GM21619 (cell line): ENCODE measurements around the gene MKNK2.
"Not testable (repeated sequence)": the region's sequence is repeated elsewhere in the genome, so short reads cannot be mapped to it uniquely, and the experiment has no call there.

Experiments used
- ATAC-seq: cut with Tn5 transposase; IDR thresholded peaks from one replicate; pipeline ENCODE4 v1.9.1; 2021; ENCODE audit not compliant: unreplicated experiment

MKNK2 gene

DNA sequence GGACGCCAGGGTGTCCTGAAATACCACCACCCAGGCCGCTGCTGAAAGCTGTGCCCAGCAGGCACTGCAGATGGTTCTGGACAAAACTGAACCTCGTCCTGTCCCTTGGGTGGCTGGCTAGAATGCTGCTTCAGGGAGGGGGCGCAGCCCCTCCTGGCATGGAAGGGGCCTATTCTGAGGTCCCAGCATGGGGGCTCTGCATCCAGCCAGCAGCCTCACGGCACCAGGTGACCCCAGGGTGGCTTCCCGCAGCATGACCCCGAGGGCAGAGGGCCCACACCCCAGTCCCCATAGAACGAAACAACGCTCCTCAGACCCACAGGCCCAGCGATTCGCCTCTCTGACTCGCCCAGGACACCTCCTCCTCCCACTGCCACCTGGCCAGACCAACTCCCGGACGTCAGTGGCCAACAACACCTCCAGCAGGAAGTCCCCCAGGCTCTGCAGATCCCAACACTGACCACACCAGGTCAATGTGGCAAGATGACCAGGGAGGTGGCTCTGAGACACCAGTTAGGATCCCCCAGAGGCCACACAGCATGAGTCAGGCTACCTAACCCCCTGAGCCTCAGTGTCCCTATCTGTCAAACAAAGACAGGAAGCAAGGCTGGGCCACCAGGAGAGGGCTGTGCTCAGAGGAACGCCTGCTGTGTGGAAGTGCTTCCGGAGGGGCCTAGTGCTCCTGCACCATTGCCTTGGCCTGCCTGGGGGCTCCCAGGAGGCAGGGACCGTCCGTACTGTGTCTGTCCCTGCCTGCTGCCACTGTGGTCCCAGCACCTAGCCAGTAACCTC, 6.1 kb downstream of the MKNK2 start:
- no peak for ATAC-seq

DNA sequence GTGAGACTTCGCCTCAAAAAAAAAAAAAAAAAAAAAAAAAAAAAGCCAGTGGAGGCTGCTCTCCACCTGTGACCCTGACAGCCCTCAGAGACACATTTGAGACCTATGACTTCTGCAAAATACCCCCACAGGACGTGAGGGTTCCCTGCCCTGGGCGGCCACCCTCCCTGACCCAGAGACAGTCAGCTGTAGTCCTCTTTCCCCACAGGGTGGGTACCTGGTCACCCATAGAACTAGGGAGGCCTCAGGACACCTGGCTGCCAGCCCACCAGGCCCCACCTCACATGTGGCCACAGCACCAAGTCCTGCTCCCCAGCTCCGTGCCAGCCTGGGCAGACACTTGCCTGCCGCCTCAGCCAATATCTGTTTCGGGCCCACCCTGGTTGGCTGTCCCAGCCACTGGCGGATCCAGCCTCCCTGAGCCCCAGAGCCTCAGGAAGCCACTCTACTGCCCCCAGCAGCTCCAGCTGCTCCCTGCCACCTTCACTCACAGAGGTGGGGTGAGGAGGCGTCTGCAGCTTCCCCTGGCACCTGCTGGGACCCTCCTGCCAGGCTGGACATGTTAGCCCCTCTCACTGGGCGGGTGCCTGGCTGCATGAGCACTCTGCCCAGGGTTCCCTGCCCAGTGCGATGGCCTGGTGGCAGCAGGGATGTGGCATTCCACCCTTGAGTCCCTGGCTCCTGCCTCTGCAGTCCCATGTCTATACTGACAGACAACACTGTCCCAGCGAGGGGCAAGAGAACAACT, 6.9 kb downstream of the MKNK2 start:
- no peak for ATAC-seq

DNA sequence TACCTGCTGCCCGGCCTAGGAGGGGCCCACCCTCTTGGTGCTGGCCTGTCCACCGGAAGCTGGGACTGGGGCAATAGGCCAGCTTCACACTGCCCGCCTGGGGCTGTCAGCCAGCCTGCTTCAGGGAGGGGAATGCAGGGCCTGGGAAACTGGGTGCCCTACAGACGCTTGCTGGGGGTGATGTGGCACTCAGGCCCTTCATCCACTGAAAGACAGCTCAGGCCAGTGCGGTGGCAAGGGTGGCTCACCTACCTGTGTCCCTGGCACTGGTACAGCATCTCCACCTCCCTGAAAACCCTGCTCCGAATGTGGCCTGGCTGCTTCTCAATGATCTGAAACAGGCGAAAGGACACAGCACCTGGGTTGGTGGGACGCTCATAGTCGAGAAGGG, 7.8 kb downstream of the MKNK2 start:
- ATAC-seq, result no peak

DNA sequence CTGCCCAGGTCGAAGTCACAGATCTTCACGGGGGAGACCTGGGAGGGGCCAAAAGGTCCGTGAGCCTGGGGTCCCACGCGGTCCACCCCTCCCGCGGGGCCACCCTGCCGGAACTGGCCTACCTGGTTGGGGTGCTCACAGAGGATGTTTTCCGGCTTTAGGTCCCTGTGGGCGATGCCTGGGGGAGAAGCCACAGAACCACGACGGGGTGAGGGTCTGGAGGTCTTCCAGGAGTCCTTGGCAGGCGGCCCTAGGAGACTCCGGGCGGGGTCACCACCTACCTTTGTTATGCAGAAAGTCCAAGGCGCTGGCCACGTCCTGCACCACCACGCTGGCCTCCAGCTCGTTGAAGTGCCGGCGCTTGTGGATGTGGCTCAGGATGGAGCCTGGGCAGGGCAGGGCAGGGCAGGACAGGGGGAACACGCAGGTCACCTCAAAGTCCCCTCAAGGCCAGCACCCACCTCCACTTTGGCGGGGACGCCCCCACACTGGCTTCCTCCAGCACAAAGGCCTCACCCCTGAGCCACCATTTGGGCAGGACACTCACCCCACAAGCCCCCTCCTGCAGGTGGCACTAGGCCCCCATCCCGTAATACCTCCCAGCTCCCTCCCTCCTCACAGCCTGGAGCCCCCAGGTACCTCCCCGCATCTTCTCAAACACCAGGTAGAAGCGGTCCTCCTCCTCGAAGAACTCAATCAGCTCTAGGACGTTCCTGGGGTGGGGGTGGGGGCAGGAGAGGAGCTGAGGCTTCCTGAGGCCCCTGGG, 8.4 kb downstream of the MKNK2 start:
- no peak for ATAC-seq

DNA sequence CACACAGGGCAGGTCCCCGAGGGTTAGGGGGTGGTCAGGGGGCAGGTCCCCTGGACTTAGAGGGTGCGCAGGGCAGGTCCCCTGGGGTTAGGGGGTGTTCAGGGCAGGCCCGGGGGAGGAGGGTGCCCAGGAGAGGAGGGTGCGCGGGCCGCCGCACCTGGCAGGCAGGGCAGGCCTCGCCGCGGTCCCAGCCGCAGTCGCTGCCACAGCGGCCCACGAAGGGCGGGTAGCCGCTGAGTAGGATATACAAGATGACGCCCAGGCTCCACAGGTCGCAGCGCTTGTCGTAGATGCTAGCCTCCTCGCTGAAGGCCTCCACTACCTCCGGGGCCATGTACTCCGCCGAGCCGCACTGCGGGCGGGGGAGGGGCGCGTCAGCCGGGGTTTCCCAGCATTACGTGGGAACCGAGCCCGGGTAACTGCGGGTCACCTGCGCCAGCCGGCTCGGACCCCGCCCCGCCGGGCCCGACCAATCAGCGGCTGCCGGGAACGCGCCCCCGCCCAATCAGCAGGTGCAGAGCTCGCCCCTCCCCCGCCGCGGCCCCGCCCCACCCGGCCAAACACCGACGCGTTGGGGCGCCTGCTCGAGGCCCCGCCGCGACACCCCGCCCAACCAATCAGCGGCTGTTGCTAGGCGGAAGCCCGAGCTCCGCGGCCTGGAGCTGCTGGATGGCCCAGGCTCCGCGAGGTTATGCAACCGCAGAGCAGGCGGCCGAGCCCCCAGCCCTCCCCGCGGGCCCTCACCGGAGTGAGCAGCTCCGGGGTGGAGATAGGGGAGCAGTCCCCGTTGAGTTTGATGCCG, 9.2 kb downstream of the MKNK2 start:
- peak; percentile 39 for ATAC-seq

DNA sequence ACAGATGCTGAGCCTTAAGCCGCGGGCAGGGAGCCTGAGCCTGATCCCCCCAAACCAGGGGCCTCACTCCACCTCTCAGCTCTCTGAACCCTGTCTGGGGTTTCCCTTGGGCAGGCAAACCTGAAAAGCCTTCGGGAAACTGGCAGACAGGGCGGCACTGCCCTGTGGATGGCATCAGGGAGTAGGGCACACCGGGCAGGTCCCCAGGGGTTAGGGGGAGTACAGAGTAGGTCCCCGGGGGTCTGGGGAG, 9.7 kb downstream of the MKNK2 start:
- no peak for ATAC-seq

DNA sequence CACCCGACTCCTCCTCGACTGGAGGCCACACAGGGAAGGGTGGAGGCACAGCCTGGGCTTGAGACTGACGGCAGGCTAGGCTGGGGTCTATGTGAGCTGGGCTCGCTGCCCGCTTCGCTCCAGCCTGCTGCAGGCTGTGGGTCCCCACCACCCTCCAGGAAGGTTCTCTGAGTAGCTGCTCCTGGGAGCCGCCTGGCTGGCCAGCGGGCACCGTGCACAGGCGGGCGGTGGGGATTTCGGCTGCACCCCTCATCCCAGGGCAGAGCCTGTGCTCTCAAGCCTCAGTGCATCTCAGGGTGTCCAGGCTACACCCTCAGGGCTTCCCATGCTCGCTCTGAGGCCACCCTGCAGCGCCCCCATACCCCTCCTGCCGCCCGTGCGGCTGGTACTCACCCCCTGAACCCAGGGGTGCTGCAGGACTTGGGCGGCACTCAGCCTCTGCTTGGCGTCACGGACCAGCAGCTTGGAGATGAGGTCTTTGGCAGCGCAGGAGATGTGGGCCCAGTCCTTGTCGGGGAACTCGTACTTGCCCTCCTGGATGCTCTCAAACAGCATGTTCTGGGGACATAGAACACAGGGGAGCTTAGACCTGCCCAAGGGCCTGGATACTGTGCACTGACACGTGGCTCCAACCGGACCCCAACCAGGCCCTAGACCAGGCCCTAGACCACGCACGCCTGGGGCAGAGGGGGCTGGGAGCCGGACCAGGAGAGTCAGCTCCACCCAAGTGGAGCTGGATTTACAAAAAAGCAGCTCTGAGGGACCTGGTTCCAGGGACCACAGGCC, 10.2 kb downstream of the MKNK2 start:
- no peak for ATAC-seq

DNA sequence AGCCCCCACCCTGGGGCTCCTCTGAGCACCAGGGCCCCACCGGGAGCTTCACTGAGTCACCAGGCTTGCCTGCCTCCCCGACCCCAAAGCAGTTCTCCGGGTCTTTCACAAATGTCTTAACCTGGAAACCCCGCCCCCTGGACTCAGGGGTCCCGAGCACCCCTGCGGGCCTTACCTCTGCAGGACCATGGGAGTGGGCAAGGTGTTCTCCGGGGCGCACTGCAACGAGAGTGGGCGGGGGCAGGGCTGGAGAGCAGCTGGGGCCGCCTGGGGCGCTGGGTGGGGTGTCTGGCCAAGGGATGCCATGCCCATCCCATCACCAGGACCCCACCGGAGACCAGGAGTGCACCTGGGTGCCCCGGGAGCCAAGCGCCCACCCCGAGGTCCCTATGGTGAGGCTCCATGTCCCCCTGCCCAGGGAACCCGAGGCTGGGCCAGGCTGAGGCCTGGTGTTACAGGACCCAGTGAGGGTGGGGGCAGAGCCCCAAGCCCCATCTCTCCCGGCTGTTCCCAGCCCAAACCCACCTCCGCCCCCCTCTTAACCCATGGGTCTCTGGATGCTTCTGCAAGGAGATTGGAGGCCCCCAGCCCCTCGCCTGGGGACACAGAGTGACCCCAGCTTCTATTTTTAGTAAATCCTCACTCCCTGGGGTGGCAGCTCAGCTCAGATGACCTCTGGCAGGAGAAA, 10.9 kb downstream of the MKNK2 start:
- no peak for ATAC-seq

DNA sequence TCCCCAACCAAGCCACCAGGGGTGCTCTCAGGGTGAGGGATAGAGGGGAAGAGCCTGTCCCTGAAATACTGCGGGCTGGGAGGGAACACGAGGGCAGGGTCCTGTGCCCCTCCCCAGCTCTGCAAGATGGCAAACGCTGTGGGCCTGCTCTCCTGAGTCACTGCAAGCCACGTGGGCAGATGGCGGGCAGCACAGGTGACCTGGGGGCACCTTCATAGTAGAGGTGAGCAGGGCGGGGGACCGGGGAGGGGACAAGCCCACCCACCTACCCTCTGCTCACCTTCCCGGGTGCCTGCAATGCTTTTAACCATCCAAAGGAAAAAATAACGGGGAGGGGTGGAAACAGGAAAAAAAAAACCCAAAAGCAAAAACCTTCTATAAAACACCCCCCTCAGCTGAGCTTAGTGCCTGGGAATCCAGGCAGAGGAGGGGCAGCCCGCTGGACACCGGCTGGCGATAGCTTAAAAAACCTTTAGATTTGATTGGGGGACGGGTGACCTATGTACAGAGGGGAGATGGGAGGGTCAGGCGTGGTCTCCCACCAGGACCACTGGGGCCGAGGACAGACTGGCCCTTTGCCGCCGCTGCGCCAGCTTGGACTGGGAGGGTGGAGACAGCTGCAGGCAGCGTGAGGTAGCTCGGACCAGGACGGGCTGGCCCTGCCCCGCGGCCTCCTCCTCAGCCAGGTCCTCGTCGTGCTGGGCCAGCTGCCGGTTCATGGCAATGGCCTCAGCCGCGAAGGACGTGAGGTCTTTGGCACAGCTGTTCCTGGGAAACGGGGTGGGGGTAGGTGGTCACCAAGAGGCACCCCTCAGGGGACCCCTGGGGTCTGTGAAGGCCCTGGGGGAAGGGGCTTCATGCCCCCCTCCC, 11.7 kb downstream of the MKNK2 start:
- ATAC-seq, result no peak

DNA sequence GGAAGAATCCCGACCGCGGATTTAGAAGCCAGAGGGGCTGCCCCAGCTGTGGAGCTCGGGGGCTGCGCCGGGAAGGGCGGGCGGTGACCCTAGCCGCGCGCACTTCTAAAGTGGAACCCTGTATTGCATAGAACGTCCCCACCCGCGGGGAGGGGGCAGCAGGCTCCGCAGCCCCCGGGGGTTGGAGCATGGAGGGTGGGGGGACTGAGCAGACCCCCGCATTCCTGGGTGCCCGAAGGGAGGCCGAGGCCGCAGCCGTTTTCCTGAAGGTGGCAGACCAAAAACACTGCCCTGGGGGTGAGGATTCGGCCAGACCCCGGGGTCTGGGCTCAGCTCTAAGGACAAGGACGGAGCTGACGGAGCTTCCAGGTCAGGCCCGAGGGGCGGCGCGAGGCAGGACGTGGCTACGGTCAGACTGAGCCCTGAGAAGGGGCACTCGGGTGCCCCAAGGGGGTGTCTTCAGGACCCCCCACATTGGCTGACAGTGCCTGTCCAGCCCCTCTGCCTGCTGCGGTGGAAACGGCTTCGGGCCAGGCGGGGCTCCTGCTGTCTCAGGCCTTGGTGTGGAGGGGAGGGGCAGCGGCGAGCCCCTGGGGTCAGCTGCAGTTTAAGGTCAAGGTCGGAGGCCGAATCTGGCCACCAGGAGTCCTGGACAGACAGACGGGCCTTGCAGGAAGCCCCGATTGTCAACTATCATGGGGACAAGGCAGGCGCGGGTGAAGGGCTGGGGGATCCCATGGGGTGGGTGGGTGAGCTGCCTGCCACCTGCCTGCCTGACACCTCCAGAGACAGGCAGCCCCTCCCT, 12.6 kb downstream of the MKNK2 start:
- ATAC-seq, result no peak

DNA sequence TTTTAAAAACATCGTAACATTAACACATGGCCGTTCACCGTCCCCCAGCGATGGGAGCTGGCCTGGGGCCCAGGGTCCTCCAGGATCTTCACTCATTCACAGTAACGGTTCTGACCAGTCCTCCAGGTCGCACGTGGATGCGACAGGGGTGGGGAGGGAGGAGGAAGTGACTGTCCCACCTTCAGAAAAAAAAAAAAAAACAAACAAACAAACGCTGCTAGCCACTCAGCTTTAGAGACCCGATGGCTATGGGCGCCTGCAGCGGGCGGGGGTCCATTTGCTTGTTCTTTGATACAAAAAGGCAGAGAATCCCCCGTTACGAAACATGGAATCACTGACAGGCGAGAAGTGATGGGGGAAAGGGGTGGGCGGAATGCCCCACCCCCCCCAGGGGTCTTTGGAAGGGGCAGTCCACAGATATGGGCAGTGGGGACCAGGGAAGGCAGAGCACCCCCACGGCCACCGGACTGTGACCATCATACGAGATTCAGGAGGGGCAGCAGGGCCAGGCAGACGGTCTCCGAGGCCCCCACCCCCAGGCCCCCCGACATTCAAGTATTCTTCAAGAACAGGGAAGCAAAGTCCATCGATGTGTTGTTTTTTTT, 13.3 kb downstream of the MKNK2 start:
- ATAC-seq, result no peak

DNA sequence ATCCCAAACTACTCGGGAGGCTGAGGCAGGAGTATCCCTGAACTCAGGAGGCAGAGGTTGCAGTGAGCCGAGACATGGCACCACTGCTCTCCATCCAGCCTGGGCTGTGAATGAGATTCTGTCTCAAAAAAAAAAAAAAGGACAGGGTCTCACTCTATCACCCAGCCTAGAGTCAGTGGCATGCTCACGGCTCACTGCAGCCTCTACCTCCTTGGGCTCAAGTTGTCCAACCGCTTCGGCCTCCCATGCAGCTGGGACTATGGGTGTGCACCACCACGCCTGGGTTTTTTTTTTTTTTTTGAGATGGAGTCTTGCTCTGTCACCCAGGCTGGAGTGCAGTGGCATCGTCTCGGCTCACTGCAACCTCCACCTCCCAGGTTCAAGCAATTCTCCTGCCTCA, 14.6 kb downstream of the MKNK2 start:
- ATAC-seq, result no peak

DNA sequence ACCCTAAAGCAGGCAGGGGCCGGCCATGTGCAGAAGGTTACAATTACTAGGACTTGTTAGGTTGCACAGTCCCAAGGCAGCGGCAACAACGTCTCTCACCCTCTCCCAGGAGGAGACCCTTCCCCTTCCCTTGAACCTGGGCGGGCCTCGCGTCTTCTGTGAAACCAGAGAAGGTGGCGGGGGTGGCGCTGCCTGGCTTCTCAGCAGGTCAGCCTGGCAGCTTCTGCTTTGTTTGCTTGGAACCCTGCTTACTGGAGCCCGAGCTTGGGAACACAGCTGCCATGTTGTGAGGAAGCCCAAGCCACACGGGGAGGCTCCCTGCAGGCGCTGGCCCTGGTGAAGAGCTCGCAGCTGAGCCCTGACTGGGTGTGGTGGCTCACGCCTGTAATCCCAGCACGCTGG, 15.5 kb downstream of the MKNK2 start:
- ATAC-seq, result no peak

DNA sequence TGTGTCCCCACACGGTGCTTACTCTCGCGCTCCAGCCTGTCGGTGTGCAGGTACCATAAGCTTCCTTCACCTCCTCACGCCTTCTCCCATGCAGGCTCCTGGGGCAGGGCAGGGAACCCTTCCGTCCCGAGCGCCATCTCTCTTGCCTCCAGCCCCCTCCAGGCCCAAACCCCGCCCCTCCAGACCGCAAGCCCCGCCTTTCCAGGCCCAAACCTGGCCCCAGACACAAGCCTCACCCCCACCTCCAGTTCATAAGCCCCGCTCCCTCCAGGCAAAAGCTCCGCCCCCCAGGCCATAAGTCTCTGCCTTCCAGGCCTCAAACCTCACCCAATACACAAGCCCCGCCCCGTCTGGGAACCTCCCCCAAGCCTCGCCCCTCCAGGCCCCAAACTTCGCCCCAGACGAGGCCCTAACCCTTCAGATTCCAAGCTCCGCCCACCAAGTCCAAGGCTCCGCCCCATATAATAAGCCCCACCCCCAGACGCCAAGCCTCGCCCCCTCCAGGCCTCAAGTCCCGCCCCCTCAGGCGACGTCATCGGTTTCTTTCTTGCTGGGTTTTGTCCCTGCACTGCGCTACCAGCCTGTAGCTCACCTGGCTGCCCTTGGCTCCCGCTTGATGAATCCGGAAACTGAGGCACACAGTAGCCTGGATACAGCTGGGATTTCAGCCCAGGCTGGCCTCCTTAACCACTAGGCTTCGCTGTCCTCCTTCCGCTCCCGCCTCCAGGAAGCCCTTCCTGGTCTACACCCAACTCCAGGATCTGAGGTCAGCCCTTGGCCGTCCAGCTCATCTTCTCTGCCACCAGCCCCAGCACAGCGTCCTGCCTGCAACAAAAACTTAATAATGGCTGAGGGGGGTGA, 16.1 kb downstream of the MKNK2 start:
- ATAC-seq, result no peak

DNA sequence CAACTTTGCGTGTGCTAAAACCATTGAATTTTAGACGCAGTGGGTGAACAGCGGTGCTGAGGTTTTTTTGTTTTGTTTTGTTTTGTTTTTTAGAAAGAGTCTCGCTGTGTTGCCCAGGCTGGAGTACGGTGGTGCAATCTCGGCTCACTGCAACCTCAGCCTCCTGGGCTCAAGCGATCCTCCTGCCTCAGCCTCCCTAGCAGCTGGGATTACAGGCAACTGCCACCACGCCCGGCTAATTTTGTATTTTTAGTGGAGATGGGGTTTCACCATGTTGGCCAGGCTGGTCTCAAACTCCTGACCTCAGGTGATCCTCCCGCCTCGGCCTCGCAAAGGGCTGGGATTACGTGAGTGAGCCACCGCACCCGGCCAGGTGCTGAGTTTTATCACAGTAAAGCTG, 16.8 kb downstream of the MKNK2 start:
- not testable (repeated sequence) for ATAC-seq

DNA sequence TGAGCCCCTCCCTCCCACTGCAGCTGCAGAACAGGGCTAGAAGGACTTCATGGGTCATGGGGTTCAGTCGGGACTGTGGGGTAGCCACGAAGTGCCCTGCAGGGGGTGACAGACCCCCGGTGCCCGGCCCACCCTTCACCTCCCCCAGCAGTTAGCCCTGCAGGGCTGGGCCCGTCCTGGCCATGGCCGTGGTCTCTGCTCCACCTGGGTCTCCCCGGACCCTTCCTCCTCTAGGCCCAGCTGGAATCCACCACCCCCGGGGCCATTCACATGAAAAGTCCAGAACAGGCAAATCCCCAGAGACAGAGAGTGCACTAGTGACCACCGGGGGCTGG, 17.3 kb downstream of the MKNK2 start:
- ATAC-seq, result no peak
